Tibial artery (tissue), 4 donors: Measurements from ENCODE around the gene CNGB1.

Source experiments
- DNase-seq, 2 donors: peaks; one replicate each; pipeline ENCODE4 v3.0.0-alpha.2; 2019
- H3K27ac ChIP-seq, 2 donors: fragments of 200-600 bp; sonication (generic) in 1 of 2; 1 replicate in 1 of 2; 2 replicates in 1 of 2; pipeline ENCODE4 v1.5.1; 2018 to 2019; ENCODE audit warnings: mild to moderate bottlenecking in 1 of 2
- H3K27me3 ChIP-seq, 2 donors: fragments of 200-600 bp; sonication (generic) in 1 of 2; one replicate each; pipeline versions ENCODE4 v1.5.1 to v1.6.0; 2016 to 2019
- H3K36me3 ChIP-seq, 3 donors: fragments of 200-600 bp; sonication (generic) in 2 of 3; one replicate each; pipeline ENCODE4 v1.5.1; 2016 to 2019; ENCODE audit warnings: mild to moderate bottlenecking in 2 of 3
- H3K4me1 ChIP-seq, 4 donors: fragments of 200-600 bp; sonication (generic) in 2 of 4; 1 replicate in 3 of 4; 2 replicates in 1 of 4; pipeline ENCODE4 v1.5.1; 2016 to 2019
- H3K4me3 ChIP-seq, 2 donors: fragments of 200-600 bp; sonication (generic) in 1 of 2; 1 replicate in 1 of 2; 2 replicates in 1 of 2; pipeline ENCODE4 v1.5.1; 2018 to 2019; ENCODE audit warnings: mild to moderate bottlenecking in 2 of 2
- H3K9me3 ChIP-seq, 3 donors: fragments of 200-600 bp; sonication (generic) in 1 of 3; one replicate each; pipeline ENCODE4 v1.5.1; 2016 to 2019
- CTCF ChIP-seq, 2 experiments: fragments of 200-600 bp in 1 of 2; fragments of 450-650 bp in 1 of 2; IDR thresholded peaks; one replicate each; pipeline ENCODE4 v1.5.1; 2017 to 2019; ENCODE audit warnings: antibody characterized with exemption in 2 of 2, mild to moderate bottlenecking in 1 of 2, moderate library complexity in 1 of 2
- intact Hi-C: fragments of 100-400 bp; cut with DNase I; formaldehyde crosslinking; loops from one replicate; pipeline ENCODE4 v1.15.0; 2023; ENCODE audit warnings: low total_unique reads

CNGB1 gene

GRCh38 chr16:58002416-58002800 is 31.5 kb upstream of the CNGB1 start:
- no peak overlapping the region for H3K4me3 ChIP-seq
- no peak for TF ChIP-seq CTCF (IDR thresholded peaks at IDR 0.05)
- no peaks in the 10 kb centered on the region for H3K9me3 ChIP-seq
- H3K27me3 ChIP-seq: no peaks in the 10 kb centered on the region
- DNase-seq: no peak
- peaks cover 5 to 48% (median 30%) of the 10 kb centered on the region in 4 donors for H3K4me1 ChIP-seq
- intact Hi-C loops: loop anchor here (5.0 kb wide), 2 partner anchors 100 to 270 kb away; no protein-coding TSS in a partner anchor
- H3K36me3 ChIP-seq: peaks cover 6 to 26% (median 7%) of the 10 kb centered on the region in 3 donors
- no peak overlapping the region for H3K27ac ChIP-seq

- Histone ChIP-seq H3K36me3 (peaks cover 12 to 31% (median 12%) of the 10 kb centered on the region in 3 donors), H3K4me1 (peaks cover 5 to 48% (median 30%) of the 10 kb centered on the region in 4 donors), H3K27ac (peak overlapping the region; percentile 90 to 98), H3K9me3 (no peaks in the 10 kb centered on the region), H3K4me3 (peak overlapping the region; percentile 79 to 91), H3K27me3 (no peaks in the 10 kb centered on the region)
- TF ChIP-seq CTCF (IDR thresholded peaks at IDR 0.05): no peak
- DNase-seq: no peak
- intact Hi-C loops: loop anchor here (5.0 kb wide), 2 partner anchors 100 to 270 kb away; no protein-coding TSS in a partner anchor
Observed at GRCh38 chr16:58001781-58002415, 31.0 kb upstream of the CNGB1 start.

GRCh38 chr16:58000706-58001676 is 30.1 kb upstream of the CNGB1 start, which contains the start of gene USB1:
Gene USB1 (plus strand): TSS chr16:58001407. CDS start chr16:58001484, 77 bp downstream.
- intact Hi-C loops: loop anchor here (5.0 kb wide), 2 partner anchors 99 to 269 kb away; no protein-coding TSS in a partner anchor
- peaks cover 21 to 35% (median 21%) of the 10 kb centered on the region in 3 donors for H3K36me3 ChIP-seq
- peak; percentile 54 to 57 for TF ChIP-seq CTCF (IDR thresholded peaks at IDR 0.05)
- peaks cover 5 to 48% (median 30%) of the 10 kb centered on the region in 4 donors for H3K4me1 ChIP-seq
- peak within 1 kb of the TSS; percentile 79 to 91 for H3K4me3 ChIP-seq
- H3K9me3 ChIP-seq: no peaks in the 10 kb centered on the region
- DNase-seq: peak; percentile 75 to 92
- H3K27ac ChIP-seq: peak within 1 kb of the TSS; percentile 90 to 98
- no peaks in the 10 kb centered on the region for H3K27me3 ChIP-seq

- Histone ChIP-seq H3K4me1 (peaks cover 4 to 51% (median 29%) of the 10 kb centered on the region in 4 donors), H3K4me3 (peak within 1 kb of the TSS; percentile 79 to 91), H3K9me3 (no peaks in the 10 kb centered on the region), H3K27ac (peak within 1 kb of the TSS; percentile 90 to 98), H3K27me3 (no peaks in the 10 kb centered on the region), H3K36me3 (peaks cover 21 to 42% (median 29%) of the 10 kb centered on the region in 3 donors)
- TF ChIP-seq CTCF (IDR thresholded peaks at IDR 0.05): no peak
- DNase-seq: no peak
- intact Hi-C loops: loop anchor here (5.0 to 10.0 kb wide), 3 partner anchors 98 to 268 kb away; no protein-coding TSS in a partner anchor
Observed at GRCh38 chr16:57999971-58000705, 29.2 kb upstream of the CNGB1 start, which contains the start of gene ZNF319. Gene ZNF319 (minus strand): TSS chr16:58000672. CDS start chr16:57998265, 2,407 bp downstream.
